Mucosa of descending colon (tissue), 3 donors: ENCODE data around the gene CPA3. TPM values are rescaled to one million over a fixed set of nuclear protein-coding genes. Genes with fewer than 3 reads are reported as not detected.

ENCODE experiments used
- ATAC-seq: fragments of 200-7000 bp; cut with Tn5 transposase; one replicate; pipeline ENCODE4 v1.9.1; 2020; ENCODE audit warnings: mild to moderate bottlenecking, moderate library complexity
- DNase-seq, 3 donors: peaks; one replicate each; pipeline ENCODE4 v3.0.0-alpha.2; 2020
- H3K36me3 ChIP-seq: fragments of 200-600 bp; one replicate; pipeline ENCODE4 v1.8.0; 2021; ENCODE audit warnings: low read depth, mild to moderate bottlenecking
- H3K4me1 ChIP-seq: fragments of 200-600 bp; one replicate; pipeline ENCODE4 v1.8.0; 2021; ENCODE audit warnings: low read depth, mild to moderate bottlenecking
- H3K4me3 ChIP-seq: fragments of 200-600 bp; one replicate; pipeline ENCODE4 v1.8.0; 2021; ENCODE audit warnings: mild to moderate bottlenecking
- H3K9me3 ChIP-seq: fragments of 200-600 bp; one replicate; pipeline ENCODE4 v1.8.0; 2021; ENCODE audit warnings: mild to moderate bottlenecking
- intact Hi-C, 2 donors: fragments of 100-400 bp; cut with DNase I in 1 of 2; cut with micrococcal nuclease in 1 of 2; formaldehyde crosslinking; loops; one replicate each; pipeline versions ENCODE4 v1.11.0 to v1.11.1; 2022; cut with DNase I, micrococcal nuclease
- total RNA-seq, 3 donors: library from RNA; stranded (reverse); fragmentation: NEBNext Ultra II Directional in 2 of 3; extraction: Animal tissue kit (Norgen Biotek cat#: 25700) in 2 of 3; gene quantifications; one replicate each; pipeline versions ENCODE4 v1.2.1 to v1.2.4, GENCODE V29; 2021 to 2023
- TF ChIP-seq, protein P1 (sequence below): fragments of 200-600 bp; IDR thresholded peaks from one replicate; pipeline ENCODE4 v1.8.0; 2022; ENCODE audit warnings: antibody characterized with exemption, mild to moderate bottlenecking
- donor health status: DM: no; HTN: no; CAD: no; lungs with moderate emphysema.
- donor health status: DM: no; HTN: no; CAD: no.
- donor health status: DM: no; HTN: yes; CAD: no.

Gene CPA3
- total RNA-seq, 3 donors from 2014 or later, result 1.8 to 20.6 (median 13.8) TPM

GRCh38 chr3:148839805-148840204 is 25.3 kb upstream of the CPA3 start:
- TF ChIP-seq, protein P1, sequence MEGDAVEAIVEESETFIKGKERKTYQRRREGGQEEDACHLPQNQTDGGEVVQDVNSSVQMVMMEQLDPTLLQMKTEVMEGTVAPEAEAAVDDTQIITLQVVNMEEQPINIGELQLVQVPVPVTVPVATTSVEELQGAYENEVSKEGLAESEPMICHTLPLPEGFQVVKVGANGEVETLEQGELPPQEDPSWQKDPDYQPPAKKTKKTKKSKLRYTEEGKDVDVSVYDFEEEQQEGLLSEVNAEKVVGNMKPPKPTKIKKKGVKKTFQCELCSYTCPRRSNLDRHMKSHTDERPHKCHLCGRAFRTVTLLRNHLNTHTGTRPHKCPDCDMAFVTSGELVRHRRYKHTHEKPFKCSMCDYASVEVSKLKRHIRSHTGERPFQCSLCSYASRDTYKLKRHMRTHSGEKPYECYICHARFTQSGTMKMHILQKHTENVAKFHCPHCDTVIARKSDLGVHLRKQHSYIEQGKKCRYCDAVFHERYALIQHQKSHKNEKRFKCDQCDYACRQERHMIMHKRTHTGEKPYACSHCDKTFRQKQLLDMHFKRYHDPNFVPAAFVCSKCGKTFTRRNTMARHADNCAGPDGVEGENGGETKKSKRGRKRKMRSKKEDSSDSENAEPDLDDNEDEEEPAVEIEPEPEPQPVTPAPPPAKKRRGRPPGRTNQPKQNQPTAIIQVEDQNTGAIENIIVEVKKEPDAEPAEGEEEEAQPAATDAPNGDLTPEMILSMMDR, result no peak
- H3K36me3 ChIP-seq, result no peaks in the 10 kb centered on the region
- DNase-seq, result no peak
- H3K4me1 ChIP-seq, result no peaks in the 10 kb centered on the region
- no peak overlapping the region for H3K4me3 ChIP-seq
- H3K9me3 ChIP-seq, result no peaks in the 10 kb centered on the region
- ATAC-seq, result no peak
- intact Hi-C loops, result no loop called here

GRCh38 chr3:148840451-148840850 is 24.6 kb upstream of the CPA3 start:
- TF ChIP-seq, protein P1, result no peak
- no peak for ATAC-seq
- intact Hi-C loops, result no loop called here
- Histone ChIP-seq H3K4me1 (no peaks in the 10 kb centered on the region), H3K9me3 (no peaks in the 10 kb centered on the region), H3K4me3 (no peak overlapping the region), H3K36me3 (no peaks in the 10 kb centered on the region)
- DNase-seq, result no peak

- intact Hi-C loops, result no loop called here
- no peak for DNase-seq
- H3K36me3 ChIP-seq, result no peaks in the 10 kb centered on the region
- TF ChIP-seq, protein P1, result no peak
- no peaks in the 10 kb centered on the region for H3K9me3 ChIP-seq
- no peaks in the 10 kb centered on the region for H3K4me1 ChIP-seq
- ATAC-seq, result no peak
- no peak overlapping the region for H3K4me3 ChIP-seq
Measured at GRCh38 chr3:148845756-148846395, 19.2 kb upstream of the CPA3 start.

DNA sequence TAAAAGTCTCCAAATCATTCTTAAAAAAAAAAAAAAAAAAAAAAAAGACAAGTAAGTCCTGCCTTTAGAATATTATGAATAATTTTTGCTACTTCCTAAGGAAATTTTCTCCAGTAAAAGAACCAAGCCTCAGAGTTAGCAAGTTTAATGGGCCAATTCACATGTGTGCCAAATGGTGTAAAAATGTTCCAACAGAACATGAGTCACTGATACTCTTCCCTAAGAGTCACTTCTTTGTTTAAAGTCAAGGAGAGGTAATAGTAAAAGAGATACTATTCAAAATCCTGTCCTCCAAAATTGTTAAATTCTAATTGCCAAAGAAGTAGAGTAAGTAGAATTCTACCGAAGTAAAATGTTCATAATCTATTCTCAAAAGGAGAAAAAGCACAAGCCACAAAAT is 17.7 kb upstream of the CPA3 start:
- no peak overlapping the region for H3K4me3 ChIP-seq
- intact Hi-C loops, result no loop called here
- no peaks in the 10 kb centered on the region for H3K4me1 ChIP-seq
- no peaks in the 10 kb centered on the region for H3K36me3 ChIP-seq
- ATAC-seq, result no peak
- H3K9me3 ChIP-seq, result no peaks in the 10 kb centered on the region
- DNase-seq, result no peak
- TF ChIP-seq, protein P1, result no peak

DNA sequence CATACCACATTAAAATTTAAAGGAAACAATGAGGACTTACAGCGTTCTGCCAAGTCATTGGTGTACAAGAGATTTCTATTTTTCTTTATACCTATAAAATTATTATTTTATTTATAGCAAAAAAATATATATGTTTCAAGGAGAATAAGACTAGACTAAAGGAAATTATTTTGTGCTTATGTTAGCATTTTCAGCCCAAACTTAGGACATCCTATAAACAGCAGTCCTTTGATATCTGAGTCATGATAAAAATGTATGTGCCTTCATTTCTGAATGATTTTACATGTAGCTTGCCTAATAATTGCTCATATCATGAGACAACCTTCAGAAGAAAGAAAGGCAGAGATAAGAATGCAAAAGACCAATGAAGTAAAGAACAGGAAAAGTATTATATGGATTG is 16.7 kb upstream of the CPA3 start:
- DNase-seq (no peak), ATAC-seq (no peak)
- intact Hi-C loops, result no loop called here
- Histone ChIP-seq H3K4me1 (no peaks in the 10 kb centered on the region), H3K36me3 (no peaks in the 10 kb centered on the region), H3K4me3 (no peak overlapping the region), H3K9me3 (no peaks in the 10 kb centered on the region)
- TF ChIP-seq, protein P1, result no peak
